GM12892 (cell line): ENCODE data around the gene SLC5A2.

Experiments
- POLR2A ChIP-seq: IDR thresholded peaks from 2 replicates; pipeline ENCODE4 v1.6.1; 2011; ENCODE audit warnings: low read depth, low read length, control low read depth
- POLR2AphosphoS5 ChIP-seq: IDR thresholded peaks from 2 replicates; pipeline ENCODE4 v1.6.1; 2011; ENCODE audit warnings: low read depth, low read length, control low read depth

DNA sequence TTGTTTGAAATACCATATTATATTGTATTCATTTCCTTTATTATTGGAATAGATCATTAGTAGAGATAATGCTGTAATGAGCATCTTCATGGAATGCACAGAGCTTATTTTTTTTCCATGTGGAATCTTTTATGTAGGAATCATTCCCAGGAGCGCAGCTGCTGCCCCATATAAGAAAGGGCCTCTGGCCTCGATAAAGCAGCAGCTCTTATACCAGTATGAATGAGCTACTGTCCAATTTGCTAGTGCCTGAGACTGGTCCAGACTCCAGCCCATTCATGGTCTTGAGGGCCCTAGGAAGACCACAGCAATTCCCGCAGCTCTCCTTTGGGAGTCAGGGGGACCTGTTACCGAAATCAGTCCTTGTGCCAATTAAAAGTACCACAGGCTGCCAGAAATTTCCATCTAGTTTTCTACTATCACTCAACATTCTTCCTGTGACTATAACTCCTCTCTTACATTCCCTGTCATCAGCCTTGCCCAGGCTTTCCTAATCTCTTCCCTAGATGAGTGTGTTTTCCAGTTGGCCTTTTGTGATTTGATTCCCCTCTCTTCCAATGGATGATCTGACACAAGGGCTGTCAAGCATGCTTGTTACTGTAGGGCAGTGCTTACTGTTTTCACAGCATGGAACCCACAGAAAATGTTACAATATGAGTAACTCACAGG is 42.3 kb upstream of the SLC5A2 start:
- TF ChIP-seq POLR2A, result no peak
- no peak for TF ChIP-seq POLR2AphosphoS5
